ENCODE measurements around the gene SRGN.
"Not testable (repeated sequence)": the region's sequence is repeated elsewhere in the genome, so short reads cannot be mapped to it uniquely, and the experiment has no call there.

The SRGN gene

DNA sequence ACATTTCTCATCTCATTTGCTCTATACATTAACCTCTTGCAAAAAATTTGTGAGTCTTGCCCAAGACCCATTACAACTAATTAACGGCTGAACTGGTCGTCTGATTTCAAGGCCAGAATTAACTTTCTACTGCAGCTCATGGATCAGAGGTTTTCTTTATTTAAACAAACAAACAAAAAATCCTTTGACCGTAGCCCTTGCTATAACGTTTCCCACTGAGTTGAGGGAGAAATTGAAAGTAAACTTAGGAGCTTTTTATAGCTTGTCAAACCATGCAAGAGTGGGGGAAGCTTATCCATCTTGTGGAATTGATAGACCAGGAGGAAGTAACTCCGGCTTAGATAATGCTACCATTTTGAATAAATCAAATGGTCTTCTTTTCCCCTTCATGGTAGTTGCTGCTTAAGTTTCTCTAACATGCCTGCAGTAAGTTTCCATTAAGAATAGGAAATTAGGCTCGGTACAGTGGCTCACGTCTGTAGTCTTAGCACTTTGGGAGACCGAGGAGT is 3.3 kb downstream of the SRGN start:
- DNase-seq, result no peak

GRCh38 chr10:69092959-69093850 is 5.3 kb downstream of the SRGN start:
- peak; percentile 83 for DNase-seq

- no peak for DNase-seq
These were observed 6.0 kb downstream of the SRGN start for GRCh38 chr10:69093933-69094332.

DNA sequence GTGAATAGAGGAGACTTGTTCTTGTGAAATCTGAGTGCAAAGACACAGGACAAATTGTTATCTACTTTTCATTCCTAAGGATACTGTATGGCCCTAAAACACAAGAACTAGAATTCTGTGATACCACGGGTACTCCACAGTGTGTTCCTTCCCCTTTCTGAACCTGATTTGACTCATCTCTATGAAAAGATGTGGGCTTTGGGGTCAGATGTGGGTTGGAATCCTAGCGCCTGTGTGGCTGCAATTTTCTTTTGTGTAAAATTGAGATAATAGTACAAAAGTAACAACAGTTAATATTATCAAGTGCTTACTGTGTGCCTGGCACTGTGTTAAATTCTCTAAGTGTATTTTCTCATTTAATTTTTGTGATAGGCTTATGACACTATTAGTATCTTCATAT is 8.1 kb downstream of the SRGN start:
- DNase-seq, result no peak

DNA sequence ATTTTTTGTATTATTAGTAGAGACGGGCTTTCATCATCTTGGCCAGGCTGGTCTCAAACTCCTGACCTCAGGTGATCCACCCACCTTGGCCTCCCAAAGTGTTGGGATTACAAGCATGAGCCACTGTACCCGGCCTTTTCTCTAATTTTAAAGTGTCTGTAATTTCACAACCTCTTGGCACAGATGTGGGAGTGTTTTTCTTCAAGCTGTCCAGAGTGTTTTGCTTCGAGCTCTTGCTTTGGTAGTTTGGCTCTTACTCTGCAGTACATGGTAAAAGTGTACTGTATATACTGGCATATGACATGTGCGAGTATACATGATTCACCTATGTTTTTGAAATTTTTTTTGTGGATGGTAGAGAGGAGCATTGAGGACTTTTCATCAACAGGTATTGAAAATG is 9.8 kb downstream of the SRGN start:
- no peak for DNase-seq

DNA sequence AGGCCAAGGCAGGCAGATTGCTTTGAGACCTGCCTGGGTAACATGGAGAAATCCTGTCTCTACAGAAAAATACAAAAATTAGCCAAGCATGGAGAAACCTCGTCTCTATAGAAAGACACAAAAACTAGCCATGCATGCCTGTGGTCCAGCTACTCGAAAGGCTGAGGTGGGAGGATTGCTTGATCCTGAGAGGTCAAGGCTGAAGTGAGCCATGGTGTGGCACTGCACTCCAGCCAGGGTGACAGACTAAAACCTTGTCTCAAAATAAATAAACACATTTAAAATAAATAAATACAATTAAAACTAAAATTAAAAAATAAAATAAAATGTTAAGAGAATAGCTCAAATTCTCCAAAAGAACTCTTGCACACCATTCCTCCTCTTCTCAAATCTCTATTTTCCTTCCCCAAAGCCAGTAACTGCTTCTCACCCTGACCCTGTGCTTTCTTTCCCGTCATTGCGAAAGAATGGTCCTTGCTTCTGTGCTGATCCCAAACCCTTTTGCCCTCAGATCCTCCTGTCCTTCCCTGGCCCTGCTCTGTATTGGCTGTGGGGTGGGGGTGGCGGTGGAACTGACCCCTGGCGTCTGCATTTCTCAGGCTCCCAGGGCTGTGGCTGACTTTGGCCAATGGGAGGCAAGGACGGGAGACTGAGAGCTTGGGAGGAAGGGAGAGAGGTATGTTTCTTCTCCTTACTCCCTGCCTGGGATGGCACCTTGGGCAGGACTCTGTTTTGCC is 12.4 kb downstream of the SRGN start:
- no peak for DNase-seq

- no peak for DNase-seq
These were observed 13.7 kb downstream of the SRGN start for GRCh38 chr10:69101451-69102095.

DNA sequence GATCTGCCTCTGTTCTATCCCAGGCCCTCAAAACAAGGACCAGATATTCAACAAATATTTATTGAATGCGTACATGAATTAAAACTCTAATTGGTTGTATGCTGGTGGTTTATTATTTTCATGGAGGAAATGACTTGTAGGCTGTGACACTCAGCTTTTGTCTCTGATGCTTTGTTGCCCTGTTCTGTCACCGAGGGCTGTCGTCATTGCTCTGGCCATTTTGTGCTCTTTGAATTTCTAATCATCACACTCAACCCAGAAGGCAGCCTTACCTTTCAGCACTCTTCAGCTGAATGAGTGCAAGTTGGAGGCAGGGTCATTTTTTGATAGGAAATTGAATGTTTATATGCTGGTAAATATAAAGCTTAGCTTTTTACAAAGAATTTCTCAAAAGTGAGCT is 14.5 kb downstream of the SRGN start:
- no peak for DNase-seq

DNA sequence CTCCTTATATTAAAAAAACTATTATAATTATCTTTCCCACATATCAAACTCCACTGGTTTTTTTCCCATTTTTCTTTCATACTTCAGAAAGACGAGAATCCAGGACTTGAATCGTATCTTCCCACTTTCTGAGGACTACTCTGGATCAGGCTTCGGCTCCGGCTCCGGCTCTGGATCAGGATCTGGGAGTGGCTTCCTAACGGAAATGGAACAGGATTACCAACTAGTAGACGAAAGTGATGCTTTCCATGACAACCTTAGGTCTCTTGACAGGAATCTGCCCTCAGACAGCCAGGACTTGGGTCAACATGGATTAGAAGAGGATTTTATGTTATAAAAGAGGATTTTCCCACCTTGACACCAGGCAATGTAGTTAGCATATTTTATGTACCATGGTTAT is 15.9 kb downstream of the SRGN start:
- DNase-seq, result no peak

DNA sequence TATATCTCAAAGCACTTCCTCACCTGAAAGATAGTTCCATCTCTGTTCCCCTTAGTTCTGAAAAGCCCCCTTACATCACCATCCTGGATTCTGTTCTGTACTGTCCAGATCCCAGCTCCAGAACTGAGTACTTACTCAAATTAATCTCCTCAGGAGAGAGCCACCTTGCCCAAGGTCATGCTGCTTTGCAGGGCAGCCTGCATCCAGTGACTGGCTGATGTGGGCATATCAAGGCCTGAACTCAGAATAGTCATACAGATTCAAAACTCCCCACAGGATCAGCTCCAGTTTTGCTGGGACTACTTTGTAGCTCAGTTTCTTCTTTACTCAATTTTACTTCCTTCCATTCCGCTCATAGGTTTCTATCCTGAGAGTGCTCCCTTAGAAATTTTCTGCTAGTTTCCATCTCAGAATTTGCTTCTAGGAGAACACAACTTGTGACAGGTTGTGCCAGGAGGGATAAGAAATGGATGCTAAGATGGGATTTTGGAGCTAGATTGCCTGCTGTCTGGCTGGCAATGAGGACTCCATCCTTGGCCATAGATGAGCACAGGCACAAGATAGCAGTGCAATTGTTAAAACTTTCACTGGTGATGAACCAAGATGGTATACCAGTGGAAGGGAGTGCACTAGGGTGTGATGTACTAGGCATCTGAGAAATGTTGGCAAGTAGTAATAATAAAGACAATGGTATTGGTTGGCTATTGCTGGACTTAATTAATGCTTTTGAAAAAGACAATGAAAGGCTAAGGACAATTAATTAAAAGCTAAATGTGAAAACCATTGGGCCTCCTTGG is 17.3 kb downstream of the SRGN start:
- DNase-seq, result no peak

GRCh38 chr10:69107176-69107490 is 19.2 kb downstream of the SRGN start:
- DNase-seq, result no peak

- no peak for DNase-seq
These were observed 19.8 kb downstream of the SRGN start for GRCh38 chr10:69107699-69108098.

- no peak for DNase-seq
These were observed 32.0 kb downstream of the SRGN start for GRCh38 chr10:69119896-69120295.

DNA sequence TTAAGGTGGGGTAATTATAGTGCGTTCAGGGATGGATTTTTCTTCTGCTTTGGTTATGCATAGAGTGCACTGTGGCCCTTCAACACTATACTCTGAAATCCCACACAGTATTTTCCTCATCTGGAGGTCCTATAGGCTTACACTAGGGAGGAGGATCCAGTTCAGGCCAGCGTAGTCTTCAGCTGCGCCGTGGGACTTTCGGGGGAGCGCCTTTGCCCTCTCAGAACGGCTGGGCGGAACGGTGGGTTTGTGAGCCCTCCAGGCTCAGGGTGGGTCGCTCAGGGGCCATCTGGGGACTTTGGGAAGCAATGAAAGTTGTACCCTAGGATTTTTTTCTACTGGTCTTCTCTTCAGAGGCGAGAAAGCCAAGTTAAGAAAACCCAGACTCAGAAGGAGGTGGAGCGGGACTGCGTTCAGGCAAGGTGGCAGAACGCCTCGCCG is 35.4 kb downstream of the SRGN start:
- DNase-seq, result peak; percentile 12

- DNase-seq, result peak; percentile 91
These were observed 36.1 kb downstream of the SRGN start, which contains the start of gene VPS26A for GRCh38 chr10:69123747-69124562. VPS26A (plus strand) TSS chr10:69124178; CDS start chr10:69124278, 100 bp downstream.

DNA sequence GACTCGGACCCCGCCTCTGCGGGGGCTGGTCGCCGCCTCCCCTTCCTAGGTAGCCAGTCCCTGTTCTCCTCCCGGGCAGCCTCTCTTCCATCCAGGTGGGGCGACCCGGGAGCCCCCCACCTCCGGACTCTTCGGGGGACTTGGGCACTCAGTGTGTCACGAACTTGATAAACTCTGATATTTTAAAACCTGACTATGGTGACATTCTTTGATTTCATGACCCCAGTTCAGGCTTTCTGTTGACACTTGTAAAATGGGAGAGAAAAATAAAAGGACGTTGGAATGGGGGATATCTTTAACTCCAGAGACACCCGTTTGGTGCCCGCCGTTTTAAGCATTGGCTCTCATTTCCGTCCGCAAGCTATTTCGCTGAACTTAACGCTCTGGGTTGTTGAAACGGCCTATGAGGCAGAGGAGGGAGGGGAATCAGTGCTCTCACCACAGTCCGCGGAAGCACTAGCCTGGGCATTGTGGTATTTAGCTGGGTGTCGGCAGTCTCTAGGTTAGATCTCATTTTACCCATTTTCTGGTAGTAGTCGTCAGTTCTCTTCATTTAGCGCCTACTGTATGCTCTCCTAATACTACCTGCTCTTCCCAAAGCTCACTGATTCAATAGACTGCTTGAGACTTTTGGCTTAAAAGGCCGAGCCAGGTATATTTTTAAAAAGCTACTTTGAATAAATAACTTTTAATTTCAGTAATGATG is 36.8 kb downstream of the SRGN start:
- DNase-seq, result peak; percentile 9

- no peak for DNase-seq
These were observed 37.7 kb downstream of the SRGN start for GRCh38 chr10:69125554-69125953.

DNA sequence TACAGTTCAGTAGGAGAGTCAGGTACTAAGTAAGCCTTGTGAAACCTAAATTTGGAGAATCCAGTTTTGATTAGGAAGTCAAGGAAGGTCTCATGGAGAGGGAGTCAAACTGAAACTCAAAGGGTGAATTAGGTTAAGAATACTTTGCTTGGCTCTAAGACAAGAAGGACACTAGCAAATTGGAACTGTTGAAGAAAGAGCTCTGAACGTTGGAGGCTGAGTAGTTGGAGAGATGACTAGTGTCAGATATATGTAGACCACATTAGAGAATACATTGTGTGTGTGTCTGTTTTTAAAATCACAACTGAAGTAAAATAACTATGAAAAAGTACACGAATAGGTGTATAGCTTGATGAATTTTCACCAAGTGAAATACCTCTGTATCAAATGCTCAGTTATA is 42.3 kb downstream of the SRGN start:
- no peak for DNase-seq

DNA sequence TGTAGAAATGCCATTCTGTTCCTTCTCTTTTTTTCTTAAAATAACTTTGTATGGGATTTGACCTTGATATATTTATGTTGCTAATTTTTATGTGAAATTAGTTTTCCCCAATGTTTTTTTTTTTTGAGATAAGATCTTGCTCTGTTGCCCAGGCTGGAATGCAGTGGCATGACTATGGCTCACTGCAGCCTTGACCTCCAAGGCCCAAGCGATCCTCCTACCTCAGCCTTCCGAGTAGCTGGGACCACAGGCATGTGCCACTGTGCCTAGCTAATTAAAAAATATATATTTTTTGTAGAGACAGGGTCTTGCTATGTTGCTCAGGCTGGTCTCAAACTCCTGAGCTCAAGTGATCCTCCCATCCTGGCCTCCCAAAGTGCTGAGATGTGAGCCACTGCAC is 52.1 kb downstream of the SRGN start:
- no peak for DNase-seq

GRCh38 chr10:69141304-69141703 is 53.4 kb downstream of the SRGN start:
- no peak for DNase-seq

DNA sequence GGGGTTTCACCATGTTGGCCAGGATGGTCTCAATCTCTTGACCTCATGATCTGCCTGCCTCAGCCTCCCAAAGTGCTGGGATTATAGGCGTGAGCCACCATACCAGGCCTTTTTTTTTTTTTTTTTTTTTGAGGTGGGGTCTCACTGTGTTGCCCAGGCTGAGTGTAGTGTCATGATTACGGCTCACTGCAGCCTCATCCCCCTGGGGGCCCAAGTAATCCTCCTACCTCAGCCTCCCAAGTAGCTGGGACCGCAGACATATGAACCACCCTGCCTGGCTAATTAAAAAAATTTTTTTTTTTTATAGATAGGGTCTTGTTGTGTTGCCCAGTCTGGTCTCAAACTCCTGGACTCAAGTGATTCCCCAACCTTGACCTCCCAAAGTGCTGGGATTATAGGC is 54.2 kb downstream of the SRGN start:
- DNase-seq, result not testable (repeated sequence)
